ENCODE measurements around the gene CHRM5. TPM values are rescaled to one million over a fixed set of nuclear protein-coding genes. Genes with fewer than 3 reads are reported as not detected.

Gene CHRM5
- total RNA-seq, 1 experiment from 2014 or later: not detected

GRCh38 chr15:34059946-34060345 is 91.6 kb downstream of the CHRM5 start:
- POLR2A ChIA-PET: no interaction called here
- ATAC-seq (no peak), DNase-seq (ENCODE audit: low read depth, low spot score) (no peak)
- no peak overlapping the region for H3K27ac ChIP-seq (ENCODE audit: low read depth, low read length)
- no peaks in the 10 kb centered on the region for H3K79me2 ChIP-seq (ENCODE audit: insufficient read depth, low read length)
- no peaks in the 10 kb centered on the region for H4K20me1 ChIP-seq (ENCODE audit: insufficient read depth)
- RAD21 ChIA-PET (ENCODE audit: low non-redundant PET in 1 of 2, low total read pairs in 2 of 2, uncharacterized antibody in 2 of 2, unreplicated experiment in 2 of 2): no interaction called here
- no peaks in the 10 kb centered on the region for H3K27me3 ChIP-seq (ENCODE audit: insufficient read depth, low read length)
- BruUV-seq (replicated peaks): no TSS peak
- intact Hi-C loops (cut with micrococcal nuclease): loop anchor here (5.0 to 10.0 kb wide), 2 partner anchors 305 to 862 kb away; partner anchors contain the start of gene LPCAT4
- TF ChIP-seq POLR2AphosphoS5 (IDR thresholded peaks at IDR 0.05; ENCODE audit: low read depth, low read length) (no peak), POLR2A (IDR thresholded peaks at IDR 0.05; ENCODE audit: borderline replicate concordance, extremely low read depth, insufficient read depth, insufficient read length) (no peak), FOSL1 (IDR thresholded peaks at IDR 0.05; ENCODE audit: low read depth) (no peak)
- H3K4me1 ChIP-seq (ENCODE audit: control insufficient read depth in 1 of 2, insufficient read depth in 2 of 2, low read length in 2 of 2): no peaks in the 10 kb centered on the region
- CTCF ChIA-PET: interaction anchor here (1.1 to 2.9 kb wide), 2 partner anchors 10 to 150 kb away, joined by 3 to 13 read pairs; partner anchors contain the start of gene KATNBL1
- no peak overlapping the region for H2AFZ ChIP-seq (ENCODE audit: low read depth, low read length, poor library complexity, severe bottlenecking)
- no peaks in the 10 kb centered on the region for H3K36me3 ChIP-seq (ENCODE audit: control insufficient read depth in 1 of 2, insufficient read depth in 2 of 2, low read length in 2 of 2)
- H3K9me3 ChIP-seq (ENCODE audit: control insufficient read depth in 1 of 2, insufficient read depth in 1 of 2, low read depth in 1 of 2, low read length in 2 of 2): no peaks in the 10 kb centered on the region
- no peaks in the 10 kb centered on the region for H3K9me2 ChIP-seq (ENCODE audit: insufficient read depth)
- H3K4me3 ChIP-seq (replicated peaks in 1 of 2; ENCODE audit: low read depth in 1 of 2, low read length in 2 of 2): no peak overlapping the region
- no peak overlapping the region for H3K4me2 ChIP-seq (ENCODE audit: low read length)
- H3K9ac ChIP-seq (ENCODE audit: low read length): no peak overlapping the region

- no peaks in the 10 kb centered on the region for H3K9me3 ChIP-seq (ENCODE audit: control insufficient read depth in 1 of 2, insufficient read depth in 1 of 2, low read depth in 1 of 2, low read length in 2 of 2)
- no peaks in the 10 kb centered on the region for H3K9me2 ChIP-seq (ENCODE audit: insufficient read depth)
- H3K36me3 ChIP-seq (ENCODE audit: control insufficient read depth in 1 of 2, insufficient read depth in 2 of 2, low read length in 2 of 2): no peaks in the 10 kb centered on the region
- no peak overlapping the region for H3K27ac ChIP-seq (ENCODE audit: low read depth, low read length)
- no peak for ATAC-seq
- H3K27me3 ChIP-seq (ENCODE audit: insufficient read depth, low read length): no peaks in the 10 kb centered on the region
- no TSS peak for BruUV-seq (replicated peaks)
- RAD21 ChIA-PET (ENCODE audit: low non-redundant PET in 1 of 2, low total read pairs in 2 of 2, uncharacterized antibody in 2 of 2, unreplicated experiment in 2 of 2): no interaction called here
- no peak overlapping the region for H3K4me3 ChIP-seq (replicated peaks in 1 of 2; ENCODE audit: low read depth in 1 of 2, low read length in 2 of 2)
- POLR2A ChIA-PET: no interaction called here
- TF ChIP-seq SIN3A (IDR thresholded peaks at IDR 0.05; ENCODE audit: low read depth) (no peak), CBX3 (IDR thresholded peaks at IDR 0.05; ENCODE audit: low read depth) (no peak), ELF1 (IDR thresholded peaks at IDR 0.05; ENCODE audit: borderline replicate concordance, low read depth) (no peak), FOSL1 (IDR thresholded peaks at IDR 0.05; ENCODE audit: low read depth) (no peak), CTCF (IDR thresholded peaks at IDR 0.05 in 2 of 3, conservative IDR thresholded peaks at IDR 0.05 in 1 of 3; ENCODE audit: borderline replicate concordance in 1 of 3, insufficient read depth in 1 of 3, low read depth in 2 of 3, low read length in 2 of 3) (no peak), TCF7L2 (IDR thresholded peaks at IDR 0.05; ENCODE audit: borderline replicate concordance, extremely low read depth, insufficient read depth, insufficient read length) (no peak)
- no peak overlapping the region for H3K4me2 ChIP-seq (ENCODE audit: low read length)
- no peaks in the 10 kb centered on the region for H4K20me1 ChIP-seq (ENCODE audit: insufficient read depth)
- intact Hi-C loops (cut with micrococcal nuclease): loop anchor here (5.0 to 10.0 kb wide), 2 partner anchors 300 to 858 kb away; partner anchors contain the start of gene LPCAT4
- no peaks in the 10 kb centered on the region for H3K79me2 ChIP-seq (ENCODE audit: insufficient read depth, low read length)
- no peak overlapping the region for H2AFZ ChIP-seq (ENCODE audit: low read depth, low read length, poor library complexity, severe bottlenecking)
- CTCF ChIA-PET: no interaction called here
- DNase-seq (ENCODE audit: low read depth, low spot score): no peak
- H3K9ac ChIP-seq (ENCODE audit: low read length): no peak overlapping the region
- no peaks in the 10 kb centered on the region for H3K4me1 ChIP-seq (ENCODE audit: control insufficient read depth in 1 of 2, insufficient read depth in 2 of 2, low read length in 2 of 2)
These were observed 96.1 kb downstream of the CHRM5 start for GRCh38 chr15:34064438-34064837.
